Nephron progenitor cell (in vitro differentiated cells): ENCODE measurements around the gene TUBB3.
A peak's percentile ranks its signal among the peaks of the same experiment; 100 is the strongest.
"Not testable (repeated sequence)": the region's sequence is repeated elsewhere in the genome, so short reads cannot be mapped to it uniquely, and the experiment has no call there.

Experiments
- DNase-seq: peaks from one replicate; pipeline ENCODE4 v3.0.0; 2021
- H3K27ac Mint-ChIP-seq: 2 replicates; pipeline ENCODE4 v1.8.0; 2021; ENCODE audit warnings: mild to moderate bottlenecking, moderate library complexity, mixed read lengths
- H3K27me3 Mint-ChIP-seq: 2 replicates; pipeline ENCODE4 v1.8.0; 2021; ENCODE audit warnings: mild to moderate bottlenecking, low read depth, mixed read lengths; ENCODE audit not compliant: poor library complexity
- H3K36me3 Mint-ChIP-seq: 2 replicates; pipeline ENCODE4 v1.8.0; 2021; ENCODE audit warnings: low read depth, mixed read lengths
- H3K4me1 Mint-ChIP-seq: 2 replicates; pipeline ENCODE4 v1.8.0; 2021; ENCODE audit warnings: mixed read lengths
- H3K4me3 Mint-ChIP-seq: 2 replicates; pipeline ENCODE4 v1.8.0; 2021; ENCODE audit warnings: mild to moderate bottlenecking, moderate library complexity, mixed read lengths
- H3K9me3 Mint-ChIP-seq: 2 replicates; pipeline ENCODE4 v1.8.0; 2021; ENCODE audit warnings: mild to moderate bottlenecking, moderate library complexity, mixed read lengths
- CTCF ChIP-seq: fragments of 200-600 bp; sonication (generic); IDR thresholded peaks from 2 replicates; pipeline ENCODE4 v1.5.0; 2021; ENCODE audit warnings: antibody characterized with exemption

The TUBB3 gene

GRCh38 chr16:89922884-89923639 lies at the start of gene TUBB3:
TUBB3 (plus strand) TSS chr16:89923342; CDS start chr16:89923402, 60 bp downstream.
- Mint-ChIP-seq H3K4me3 (peak within 1 kb of the TSS; percentile 94), H3K27ac (peak within 1 kb of the TSS; percentile 97), H3K9me3 (no peaks in the 10 kb centered on the region), H3K27me3 (no peaks in the 10 kb centered on the region), H3K4me1 (peaks cover 44% of the 10 kb centered on the region), H3K36me3 (no peaks in the 10 kb centered on the region)
- peak; percentile 90 for DNase-seq
- no peak for TF ChIP-seq CTCF

GRCh38 chr16:89873972-89874689 lies 49.0 kb upstream of the TUBB3 start:
- Mint-ChIP-seq H3K36me3 (peaks cover 39% of the 10 kb centered on the region), H3K4me3 (peak overlapping the region; percentile 86), H3K27me3 (peaks cover 3% of the 10 kb centered on the region), H3K9me3 (peaks cover 7% of the 10 kb centered on the region), H3K27ac (peak overlapping the region; percentile 99), H3K4me1 (peaks cover 9% of the 10 kb centered on the region)
- TF ChIP-seq CTCF = no peak
- DNase-seq = peak; percentile 95

- not testable (repeated sequence) for H3K4me1 Mint-ChIP-seq, H3K27ac Mint-ChIP-seq, H3K9me3 Mint-ChIP-seq, H3K27me3 Mint-ChIP-seq, DNase-seq, H3K4me3 Mint-ChIP-seq
- H3K36me3 Mint-ChIP-seq = peaks cover 64% of the 10 kb centered on the region
These were observed 44.0 kb upstream of the TUBB3 start for GRCh38 chr16:89879123-89879522.

- TF ChIP-seq CTCF = no peak
- Mint-ChIP-seq H3K27me3 (no peaks in the 10 kb centered on the region), H3K36me3 (peaks cover 65% of the 10 kb centered on the region), H3K4me3 (no peak overlapping the region), H3K4me1 (no peaks in the 10 kb centered on the region), H3K9me3 (no peaks in the 10 kb centered on the region), H3K27ac (peak overlapping the region; percentile 81)
- no peak for DNase-seq
These were observed 42.4 kb upstream of the TUBB3 start for GRCh38 chr16:89880477-89881367.

GRCh38 chr16:89881368-89881730 lies 41.8 kb upstream of the TUBB3 start:
- Mint-ChIP-seq H3K4me3 (no peak overlapping the region), H3K27ac (no peak overlapping the region), H3K4me1 (no peaks in the 10 kb centered on the region)

More at GRCh38 chr16:89881368-89881730, 41.8 kb upstream of the TUBB3 start:
- DNase-seq = no peak
- Mint-ChIP-seq H3K27me3 (no peaks in the 10 kb centered on the region), H3K36me3 (peaks cover 59% of the 10 kb centered on the region), H3K9me3 (no peaks in the 10 kb centered on the region)
- TF ChIP-seq CTCF = no peak
